Esophagus squamous epithelium (tissue), 4 donors: ENCODE measurements around the gene KCNK3.

Source experiments
- POLR2A ChIP-seq, 4 donors: fragments of 450-650 bp; IDR thresholded peaks; one replicate each; pipeline ENCODE4 v1.6.1; 2017; ENCODE audit warnings: antibody characterized with exemption in 4 of 4, mild to moderate bottlenecking in 4 of 4, moderate library complexity in 3 of 4
- TF ChIP-seq, protein P1 (sequence below), 6 experiments: fragments of 450-650 bp in 4 of 6; fragments of 200-600 bp in 2 of 6; sonication (generic) in 2 of 6; IDR thresholded peaks; one replicate each; pipeline ENCODE4 v1.5.1; 2016 to 2019; ENCODE audit warnings: antibody characterized with exemption in 6 of 6, mild to moderate bottlenecking in 4 of 6, moderate library complexity in 4 of 6

DNA sequence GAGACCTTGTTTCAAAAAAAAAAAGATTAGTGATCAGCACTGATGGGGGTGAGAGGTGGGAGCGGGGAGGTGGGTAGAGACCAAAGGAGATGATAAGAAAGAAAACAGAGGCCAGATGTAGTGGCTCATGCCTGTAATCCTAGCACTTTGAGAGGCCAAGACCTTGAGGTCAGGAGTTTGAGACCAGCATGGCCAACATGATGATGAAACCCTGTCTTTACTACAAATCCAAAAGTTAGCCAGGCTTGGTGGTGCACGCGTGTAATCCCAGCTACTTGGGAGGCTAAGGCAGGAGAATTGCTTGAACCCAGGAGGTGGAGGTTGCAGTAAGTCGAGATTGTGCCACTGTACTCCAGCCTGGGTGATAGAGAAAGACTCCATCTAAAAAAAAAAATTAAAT lies 62.0 kb downstream of the KCNK3 start:
- TF ChIP-seq, protein P1, sequence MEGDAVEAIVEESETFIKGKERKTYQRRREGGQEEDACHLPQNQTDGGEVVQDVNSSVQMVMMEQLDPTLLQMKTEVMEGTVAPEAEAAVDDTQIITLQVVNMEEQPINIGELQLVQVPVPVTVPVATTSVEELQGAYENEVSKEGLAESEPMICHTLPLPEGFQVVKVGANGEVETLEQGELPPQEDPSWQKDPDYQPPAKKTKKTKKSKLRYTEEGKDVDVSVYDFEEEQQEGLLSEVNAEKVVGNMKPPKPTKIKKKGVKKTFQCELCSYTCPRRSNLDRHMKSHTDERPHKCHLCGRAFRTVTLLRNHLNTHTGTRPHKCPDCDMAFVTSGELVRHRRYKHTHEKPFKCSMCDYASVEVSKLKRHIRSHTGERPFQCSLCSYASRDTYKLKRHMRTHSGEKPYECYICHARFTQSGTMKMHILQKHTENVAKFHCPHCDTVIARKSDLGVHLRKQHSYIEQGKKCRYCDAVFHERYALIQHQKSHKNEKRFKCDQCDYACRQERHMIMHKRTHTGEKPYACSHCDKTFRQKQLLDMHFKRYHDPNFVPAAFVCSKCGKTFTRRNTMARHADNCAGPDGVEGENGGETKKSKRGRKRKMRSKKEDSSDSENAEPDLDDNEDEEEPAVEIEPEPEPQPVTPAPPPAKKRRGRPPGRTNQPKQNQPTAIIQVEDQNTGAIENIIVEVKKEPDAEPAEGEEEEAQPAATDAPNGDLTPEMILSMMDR (IDR thresholded peaks at IDR 0.05): no peak
- no peak for TF ChIP-seq POLR2A (IDR thresholded peaks at IDR 0.05)
